Retinal pigment epithelial cell (primary cell): ENCODE measurements around the gene PDZD2.
"Not testable (repeated sequence)": the region's sequence is repeated elsewhere in the genome, so short reads cannot be mapped to it uniquely, and the experiment has no call there.

Experiments used
- DNase-seq: peaks from one replicate; pipeline ENCODE4 v3.0.0-alpha.2; 2010; ENCODE audit warnings: low read depth
- H3K4me3 ChIP-seq: 2 replicates; pipeline ENCODE4 v1.5.1; 2011; ENCODE audit warnings: mild to moderate bottlenecking, low read length, control low read depth, moderate library complexity
- TF ChIP-seq, protein P1 (sequence below): conservative IDR thresholded peaks from 2 replicates; pipeline ENCODE4 v1.5.1; 2011; ENCODE audit warnings: low read depth, low read length, control low read depth, inconsistent platforms

PDZD2 gene

DNA sequence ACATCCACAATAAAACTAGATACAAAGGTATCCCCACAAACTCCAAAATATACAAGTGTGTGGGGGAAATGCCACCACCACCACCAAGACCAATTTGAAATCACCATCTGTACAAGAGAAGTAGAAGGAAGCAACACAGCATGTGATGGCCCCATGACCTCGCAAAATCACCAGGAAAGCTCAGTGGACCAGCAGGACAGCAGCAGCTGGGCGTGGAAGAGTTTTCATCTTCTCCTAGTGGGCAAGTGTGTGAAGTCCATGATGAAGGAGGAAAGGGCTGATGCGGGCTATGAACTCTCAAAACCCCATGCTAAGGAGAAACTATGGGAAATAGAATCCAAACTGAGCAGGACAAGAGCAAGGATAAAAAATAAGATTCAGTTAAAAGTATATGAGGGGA is 477.1 kb downstream of the PDZD2 start:
- TF ChIP-seq, protein P1, sequence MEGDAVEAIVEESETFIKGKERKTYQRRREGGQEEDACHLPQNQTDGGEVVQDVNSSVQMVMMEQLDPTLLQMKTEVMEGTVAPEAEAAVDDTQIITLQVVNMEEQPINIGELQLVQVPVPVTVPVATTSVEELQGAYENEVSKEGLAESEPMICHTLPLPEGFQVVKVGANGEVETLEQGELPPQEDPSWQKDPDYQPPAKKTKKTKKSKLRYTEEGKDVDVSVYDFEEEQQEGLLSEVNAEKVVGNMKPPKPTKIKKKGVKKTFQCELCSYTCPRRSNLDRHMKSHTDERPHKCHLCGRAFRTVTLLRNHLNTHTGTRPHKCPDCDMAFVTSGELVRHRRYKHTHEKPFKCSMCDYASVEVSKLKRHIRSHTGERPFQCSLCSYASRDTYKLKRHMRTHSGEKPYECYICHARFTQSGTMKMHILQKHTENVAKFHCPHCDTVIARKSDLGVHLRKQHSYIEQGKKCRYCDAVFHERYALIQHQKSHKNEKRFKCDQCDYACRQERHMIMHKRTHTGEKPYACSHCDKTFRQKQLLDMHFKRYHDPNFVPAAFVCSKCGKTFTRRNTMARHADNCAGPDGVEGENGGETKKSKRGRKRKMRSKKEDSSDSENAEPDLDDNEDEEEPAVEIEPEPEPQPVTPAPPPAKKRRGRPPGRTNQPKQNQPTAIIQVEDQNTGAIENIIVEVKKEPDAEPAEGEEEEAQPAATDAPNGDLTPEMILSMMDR = peak; percentile 12
- DNase-seq = no peak
- no peak overlapping the region for H3K4me3 ChIP-seq

DNA sequence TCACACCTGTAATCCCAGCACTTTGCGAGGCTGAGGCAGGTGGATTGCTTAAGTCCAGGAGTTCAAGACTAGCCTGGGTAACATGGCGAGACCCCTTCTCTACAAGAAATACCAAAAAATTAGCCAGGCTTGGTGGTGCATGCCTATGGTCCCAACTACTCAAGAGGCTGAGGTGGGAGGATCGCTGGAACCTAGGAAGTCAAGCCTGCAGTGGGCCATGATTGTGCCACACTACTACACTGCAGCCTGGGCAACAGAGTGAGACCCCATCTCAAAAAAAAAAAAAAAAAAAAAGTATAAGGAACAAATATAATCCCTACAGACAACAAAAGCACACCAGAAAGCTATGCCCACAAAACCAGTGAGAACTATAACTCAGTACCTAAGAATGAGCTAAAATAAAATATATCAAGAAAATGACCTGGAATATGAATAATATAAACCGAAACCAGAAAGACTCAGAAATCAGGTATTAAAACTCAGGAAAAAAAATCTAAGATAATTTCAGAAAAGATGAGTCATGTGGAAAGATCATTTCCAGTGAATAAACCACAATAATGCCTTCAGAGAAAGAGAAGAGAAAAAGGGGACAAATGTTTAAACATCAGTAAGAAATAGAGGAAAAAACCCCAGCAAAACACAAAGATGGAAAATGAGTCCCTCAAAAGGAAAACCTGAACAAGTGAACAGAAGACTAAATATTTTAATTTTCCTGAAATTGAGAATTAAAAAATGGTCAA is 477.8 kb downstream of the PDZD2 start:
- no peak overlapping the region for H3K4me3 ChIP-seq
- TF ChIP-seq, protein P1 = no peak
- no peak for DNase-seq

- not testable (repeated sequence) for DNase-seq, H3K4me3 ChIP-seq
Observed at GRCh38 chr5:32118922-32119321, 480.0 kb downstream of the PDZD2 start.

DNA sequence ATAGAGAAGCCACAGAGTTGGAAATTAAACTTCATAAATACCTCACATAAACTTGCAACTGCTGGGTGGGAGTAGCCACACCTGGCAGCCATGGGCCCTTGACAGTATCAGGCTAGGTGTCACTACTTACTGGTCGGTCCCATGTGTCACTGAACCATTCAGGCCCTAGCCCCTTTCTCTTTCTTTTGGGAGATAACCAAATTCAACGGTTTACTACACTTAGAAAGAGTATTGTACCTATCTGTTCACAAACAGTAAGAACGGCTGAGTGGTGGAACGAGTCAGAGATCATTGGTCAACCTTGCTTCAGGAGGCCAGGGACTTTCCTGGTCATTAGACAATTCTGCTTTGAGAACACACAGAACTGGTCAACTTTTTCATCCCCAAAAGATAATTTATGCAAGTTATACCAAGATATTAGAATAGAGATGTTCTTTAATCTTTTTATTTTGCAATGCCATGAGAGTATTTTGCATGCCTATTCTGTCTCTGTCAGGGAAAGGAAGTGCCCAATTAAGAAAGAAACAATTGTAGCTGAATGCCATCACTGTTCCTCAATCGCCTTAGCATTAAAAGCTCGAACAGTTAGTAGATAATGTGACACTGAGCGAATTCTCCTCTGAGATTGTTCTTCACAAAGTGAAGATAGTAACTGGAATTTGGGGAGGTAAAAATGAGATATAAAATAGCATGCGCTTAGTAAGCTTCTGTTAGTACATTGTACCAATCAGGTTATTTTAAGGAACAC is 484.3 kb downstream of the PDZD2 start:
- TF ChIP-seq, protein P1 = no peak
- no peak overlapping the region for H3K4me3 ChIP-seq
- DNase-seq = no peak

- DNase-seq = no peak
- H3K4me3 ChIP-seq = no peak overlapping the region
- TF ChIP-seq, protein P1 = no peak
Observed at GRCh38 chr5:32123889-32124676, 485.2 kb downstream of the PDZD2 start.

DNA sequence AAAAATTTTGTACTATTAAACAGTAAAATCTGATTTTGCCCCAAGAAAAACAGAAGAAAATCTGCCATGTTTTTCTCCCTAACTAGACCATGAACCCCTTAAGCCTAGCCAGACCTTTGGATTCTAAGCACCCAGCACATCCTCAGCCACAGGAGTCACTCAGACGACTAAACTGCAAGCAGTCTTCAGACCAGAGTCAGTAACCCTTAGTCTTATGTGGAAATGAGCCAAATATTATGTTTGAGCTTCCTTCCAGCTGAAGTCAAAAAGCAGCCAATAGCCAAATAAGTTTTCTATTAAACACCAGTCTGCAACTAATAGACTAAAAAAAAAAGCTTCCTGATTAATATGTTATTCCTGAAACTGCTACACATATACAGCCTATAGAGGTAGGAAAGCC is 487.8 kb downstream of the PDZD2 start:
- DNase-seq = no peak
- TF ChIP-seq, protein P1 = no peak

GRCh38 chr5:32127711-32128110 is 488.8 kb downstream of the PDZD2 start:
- no peak overlapping the region for H3K4me3 ChIP-seq
- TF ChIP-seq, protein P1 = no peak
- no peak for DNase-seq

More for the DNA sequence above, 487.8 kb downstream of the PDZD2 start:
- no peak overlapping the region for H3K4me3 ChIP-seq
